NOMO-1 (cell line): Measurements from ENCODE around the gene UBL3.

Source experiments
- DNase-seq, 2 experiments: peaks; one replicate each; lab custom pipeline; 2025; ENCODE audit not compliant: unreplicated experiment in 2 of 2; lab: John Stamatoyannopoulos, UW

Gene UBL3

GRCh38 chr13:29815336-29815735 is 35.1 kb downstream of the UBL3 start:
- DNase-seq = no peak

- no peak for DNase-seq
Observed at GRCh38 chr13:29810898-29811297, 39.5 kb downstream of the UBL3 start.

DNA sequence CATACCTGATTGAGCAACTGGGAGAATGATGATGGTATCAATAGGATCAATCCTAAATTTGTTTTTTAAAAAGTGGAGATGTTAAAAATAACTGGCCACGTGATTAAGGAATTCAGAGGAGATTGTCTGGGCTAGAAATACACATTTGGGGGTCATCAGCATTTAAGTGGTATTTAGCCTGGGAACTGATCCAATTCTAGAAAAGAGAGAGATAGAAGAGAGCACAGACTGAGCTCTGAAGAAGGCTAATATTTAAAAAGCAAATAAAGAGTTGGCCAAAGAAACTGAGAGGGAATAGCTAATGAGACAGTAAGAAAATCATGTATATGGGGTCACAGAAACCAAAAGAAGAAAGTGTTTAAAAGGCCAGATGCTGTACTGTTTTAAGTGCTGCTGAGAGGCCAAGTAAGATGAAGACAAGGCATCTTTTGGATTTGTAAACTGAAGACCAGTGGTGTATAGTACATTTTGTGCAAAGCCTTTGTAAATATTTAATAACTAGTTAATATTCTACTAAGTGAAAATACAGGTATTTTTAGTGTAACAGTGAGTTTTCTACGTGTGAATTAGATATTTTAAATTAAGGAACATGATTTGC is 40.2 kb downstream of the UBL3 start:
- no peak for DNase-seq

DNA sequence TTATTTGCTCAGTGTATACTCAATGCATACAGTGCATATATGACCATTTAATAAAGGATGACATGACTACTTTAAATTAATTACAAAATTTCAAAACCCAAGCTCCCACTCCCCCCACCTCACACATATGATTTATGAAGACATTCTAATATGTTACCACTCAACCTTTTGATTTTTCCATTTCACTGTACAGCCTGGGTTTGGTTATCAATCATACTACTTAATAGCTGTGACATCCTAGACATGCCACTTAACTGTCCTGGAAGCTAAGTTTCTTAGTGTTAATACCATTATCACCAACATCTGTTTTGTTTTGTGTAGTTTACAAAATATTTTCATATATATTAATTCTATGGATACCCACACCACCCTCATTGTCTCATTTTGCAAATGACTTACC is 42.2 kb downstream of the UBL3 start:
- DNase-seq = no peak

GRCh38 chr13:29805994-29806979 is 44.1 kb downstream of the UBL3 start:
- DNase-seq = no peak

GRCh38 chr13:29803221-29803620 is 47.2 kb downstream of the UBL3 start:
- no peak for DNase-seq

GRCh38 chr13:29802621-29803020 is 47.8 kb downstream of the UBL3 start:
- DNase-seq = no peak

DNA sequence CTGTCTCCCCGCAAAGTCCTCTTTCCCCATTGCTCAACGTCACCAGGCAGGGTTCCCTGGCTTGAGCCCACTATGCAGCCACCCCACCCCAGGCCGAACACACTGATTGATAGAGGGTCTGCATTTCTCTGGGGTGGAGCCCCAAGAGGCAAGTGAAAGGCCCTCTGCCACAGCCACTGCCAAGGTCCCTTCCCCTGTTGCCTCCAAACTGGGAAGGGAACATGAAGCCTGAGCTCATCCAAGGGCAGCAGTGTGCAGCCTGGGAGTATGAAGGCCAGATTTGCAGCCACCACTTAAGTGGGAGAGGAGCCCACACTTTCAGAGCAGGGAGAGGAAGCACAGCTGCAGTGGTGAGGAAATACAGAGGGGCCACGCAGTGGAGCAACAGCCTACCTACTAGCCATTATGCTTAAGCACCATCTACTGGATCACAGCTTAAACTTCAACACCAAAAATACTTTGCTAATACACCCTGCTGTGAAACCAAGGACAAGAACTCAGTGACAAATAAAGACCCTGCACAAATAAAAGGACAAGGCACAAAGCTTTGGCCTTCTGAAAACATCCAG is 48.6 kb downstream of the UBL3 start:
- DNase-seq = peak; percentile 58 to 84

DNA sequence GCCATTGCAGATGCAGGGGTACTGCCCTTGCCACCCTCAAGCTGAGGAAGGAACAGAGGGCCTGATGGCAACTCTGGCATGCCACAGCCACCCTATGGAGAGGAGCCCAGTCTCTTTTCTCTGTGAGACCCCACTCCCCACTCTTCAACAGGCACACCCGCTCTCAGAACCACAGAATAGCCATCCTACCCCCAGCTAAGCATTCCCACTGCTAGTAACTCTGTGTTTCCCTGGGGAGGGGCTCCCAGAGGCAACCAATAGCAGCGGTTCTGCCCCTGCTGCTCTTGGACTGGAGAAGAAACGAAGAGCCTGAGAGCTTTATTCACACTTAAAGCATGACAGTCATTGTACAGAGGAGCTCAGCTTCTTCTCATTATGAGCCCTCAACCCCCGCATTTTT is 49.3 kb downstream of the UBL3 start:
- no peak for DNase-seq

GRCh38 chr13:29800687-29801086 is 49.7 kb downstream of the UBL3 start:
- DNase-seq = no peak

GRCh38 chr13:29799041-29799440 is 51.4 kb downstream of the UBL3 start:
- DNase-seq = no peak

DNA sequence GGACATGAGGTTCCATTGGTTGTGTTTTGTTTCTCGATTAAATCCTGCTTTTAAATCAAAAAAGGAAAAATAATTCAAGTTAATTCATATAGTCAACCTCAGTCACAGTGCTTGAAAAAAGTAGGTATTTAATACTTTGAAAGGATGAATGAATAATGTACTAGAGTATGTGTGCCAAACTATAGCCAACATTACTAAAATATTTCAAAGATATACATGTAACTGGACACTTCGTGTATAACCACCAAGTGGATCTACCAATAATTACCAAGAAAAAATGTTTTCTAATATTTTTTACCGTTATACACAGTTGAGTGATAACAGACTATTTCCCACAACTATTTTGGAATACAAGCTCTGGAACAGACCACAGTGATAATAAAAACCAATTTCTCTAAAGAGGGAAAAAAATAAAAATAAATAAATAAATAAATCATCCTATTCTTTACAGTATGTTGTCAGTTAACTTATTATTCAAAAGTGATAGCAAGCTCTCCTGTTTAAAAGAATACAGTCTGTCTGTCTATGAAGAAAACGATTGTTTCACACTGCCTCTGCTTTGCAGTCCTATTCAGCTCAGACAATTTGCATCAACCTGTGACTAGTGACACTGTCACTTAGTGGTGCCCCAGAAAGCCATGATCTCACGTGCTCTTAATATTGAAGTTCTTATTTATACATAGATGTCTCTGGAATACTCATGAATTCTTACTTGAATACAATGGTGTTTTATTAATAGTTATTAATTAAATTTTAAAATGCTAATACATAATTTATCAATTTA is 58.2 kb downstream of the UBL3 start:
- DNase-seq = no peak

GRCh38 chr13:29791508-29791907 is 58.9 kb downstream of the UBL3 start:
- DNase-seq = no peak

- DNase-seq = no peak
Observed at GRCh38 chr13:29786698-29787097, 63.7 kb downstream of the UBL3 start.

DNA sequence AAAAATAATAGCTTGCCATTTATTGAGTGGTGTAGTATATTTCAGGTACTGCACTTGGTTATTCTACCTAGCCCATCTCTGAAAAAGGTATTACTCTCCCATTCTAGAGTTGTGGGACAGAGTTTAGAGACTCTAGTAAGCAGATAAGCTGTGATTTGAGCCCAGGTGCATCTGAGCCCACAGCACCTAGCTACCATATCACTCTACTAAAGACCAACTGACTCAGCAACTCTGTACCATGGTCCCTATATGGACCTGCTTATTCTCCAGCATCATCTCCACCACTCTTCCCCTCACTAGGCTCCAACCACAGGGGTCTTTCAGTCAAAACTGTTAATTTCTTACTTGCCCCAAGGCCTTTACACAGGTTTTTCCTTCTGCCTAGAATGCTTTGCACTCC is 64.4 kb downstream of the UBL3 start:
- no peak for DNase-seq

GRCh38 chr13:29782798-29783197 is 67.6 kb downstream of the UBL3 start:
- no peak for DNase-seq

DNA sequence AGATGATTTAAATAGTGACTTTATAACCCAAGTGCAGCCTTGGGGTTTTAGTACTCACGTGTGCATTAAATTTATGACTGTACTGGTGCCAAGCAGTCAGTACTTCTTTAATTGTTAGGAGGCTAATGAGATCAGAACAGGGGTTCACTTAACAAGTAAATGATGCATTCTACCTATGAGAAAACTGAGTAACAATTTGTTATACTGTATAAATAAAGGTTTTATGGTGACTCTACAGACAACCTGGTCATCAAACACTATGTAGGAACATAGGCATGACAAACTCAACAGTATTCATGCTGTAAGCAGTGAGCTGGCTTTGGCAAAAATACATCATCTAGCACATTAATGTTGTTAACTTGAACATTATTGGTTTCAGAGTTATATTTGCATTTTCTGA is 75.6 kb downstream of the UBL3 start:
- no peak for DNase-seq

GRCh38 chr13:29771247-29771646 is 79.2 kb downstream of the UBL3 start:
- DNase-seq = peak in 1 of 2 experiments; percentile 59

DNA sequence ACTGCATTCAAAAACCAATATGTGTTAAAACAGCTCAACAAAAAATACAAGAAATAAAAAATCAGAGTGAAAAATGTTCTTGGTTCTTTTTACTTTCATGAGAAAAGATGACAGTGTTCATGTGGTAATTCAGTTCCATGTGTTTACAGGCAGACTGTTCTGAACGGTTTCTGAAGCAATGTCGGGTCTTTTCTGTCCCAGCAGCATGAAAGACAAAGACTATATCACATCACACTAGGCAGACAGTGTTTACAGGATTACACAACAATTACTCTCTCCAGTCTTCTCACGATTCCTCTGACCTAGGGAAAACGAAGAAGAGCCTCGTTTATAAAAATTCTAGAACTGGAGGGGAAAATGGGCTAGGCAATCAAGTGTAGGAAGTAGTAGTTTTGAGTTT is 83.4 kb downstream of the UBL3 start:
- no peak for DNase-seq

DNA sequence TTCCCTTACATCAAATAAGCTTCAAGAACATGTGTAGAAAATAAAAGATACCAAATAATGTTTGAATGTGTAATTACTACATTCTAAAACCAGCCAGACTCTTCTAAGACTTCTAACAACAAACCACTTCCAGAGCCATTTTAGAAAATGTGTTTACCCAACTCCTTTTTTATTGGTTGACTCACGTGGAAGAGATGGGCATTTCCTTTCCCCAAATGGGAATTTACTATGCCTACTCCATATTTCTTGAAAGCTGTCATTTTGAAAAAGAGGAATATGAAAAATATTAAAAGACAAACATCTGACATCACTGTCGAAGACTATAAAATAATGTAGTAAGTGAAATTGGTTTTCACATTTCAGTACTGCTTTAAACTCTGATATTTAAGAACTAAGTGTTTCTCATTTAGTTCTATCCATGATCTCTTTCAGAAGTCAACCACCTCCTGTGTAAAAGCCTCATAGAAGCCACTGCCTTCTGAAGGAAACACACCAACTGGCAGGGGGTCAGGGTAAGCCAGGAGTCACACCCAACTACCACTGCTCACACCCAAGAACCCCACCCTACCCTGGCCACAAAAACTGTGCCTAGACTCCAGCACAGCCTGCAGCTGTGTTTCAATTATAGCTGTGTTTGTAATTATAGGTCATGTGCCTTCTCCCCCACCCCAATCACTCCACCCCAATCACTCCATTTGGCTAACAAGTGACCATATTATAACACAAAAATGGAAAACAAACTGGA is 86.8 kb downstream of the UBL3 start:
- no peak for DNase-seq
